ENCODE data around the gene BLNK. TPM values are rescaled to one million over a fixed set of nuclear protein-coding genes. Genes with fewer than 3 reads are reported as not detected.

The BLNK gene
- total and polyA plus RNA-seq, 9 of the 15 experiments (the other 6 are each of a cell fraction or from before 2014, with no cell fraction given): not detected

DNA sequence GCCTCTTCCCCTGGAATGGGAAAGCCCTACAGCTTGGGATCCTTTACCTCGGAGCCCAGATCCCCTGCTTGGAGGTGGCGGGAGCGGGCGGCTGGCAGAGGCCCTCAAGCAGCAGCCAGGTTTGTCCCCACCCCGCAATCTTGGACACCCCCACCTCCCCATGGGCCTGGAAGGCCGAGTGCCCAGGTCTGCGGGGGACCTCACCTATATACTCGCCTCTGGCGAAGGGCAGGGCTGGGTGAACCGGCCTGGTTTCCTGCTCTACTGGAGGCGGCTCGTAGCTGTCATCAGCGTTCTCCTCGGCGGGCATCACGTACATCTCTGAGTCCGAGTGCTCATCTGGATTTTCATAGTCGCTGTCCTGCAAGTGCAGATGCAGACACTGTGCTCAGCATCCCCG is 44.2 kb downstream of the BLNK start:
- H3K4me2 ChIP-seq (ENCODE audit: insufficient read depth, low read length): no peak overlapping the region
- no peaks in the 10 kb centered on the region for H4K20me1 ChIP-seq (replicated peaks; ENCODE audit: control insufficient read depth, insufficient read depth, low read length)
- no peaks in the 10 kb centered on the region for H3K9me3 ChIP-seq (replicated peaks; ENCODE audit: control insufficient read depth, insufficient read depth, low read depth, low read length)
- H3K9ac ChIP-seq (ENCODE audit: insufficient read depth in 1 of 2, low read depth in 2 of 2, low read length in 2 of 2): peak overlapping the region in 1 of 2 experiments; percentile 45; a peak in 2 of 4 replicates
- H3K27ac ChIP-seq (ENCODE audit: extremely low read depth, low read depth, low read length): no peak overlapping the region
- in situ Hi-C loops (cut with MboI): no loop called here
- intact Hi-C loops (cut with micrococcal nuclease): loop anchor here (5.0 to 10.0 kb wide), 2 partner anchors 182 to 210 kb away; partner anchors contain the start of gene CCNJ
- H3K27me3 ChIP-seq (ENCODE audit: control insufficient read depth in 2 of 2, insufficient read depth in 2 of 2, low read length in 2 of 2): peaks cover 2 to 21% of the 10 kb centered on the region in 2 experiments; a peak in 3 of 5 replicates
- WGBS (ENCODE audit: insufficient coverage, low coverage, missing lambda C conversion rate): 6% methylated on average over 6 of the region's 19 CpGs
- no peaks in the 10 kb centered on the region; a peak in 1 of 5 replicates for H3K4me1 ChIP-seq (replicated peaks in 1 of 2; ENCODE audit: control insufficient read depth in 2 of 2, insufficient read depth in 2 of 2, low read length in 2 of 2)
- BruUV-seq (replicated peaks): no TSS peak
- no peaks in the 10 kb centered on the region for H3K36me3 ChIP-seq (ENCODE audit: control insufficient read depth, insufficient read depth, low read length)
- no peak overlapping the region for H3K4me3 ChIP-seq
- ChIA-PET CTCF (ENCODE audit: low intra/inter-chr PET ratio) (no interaction called here), POLR2A (interaction anchor here (0.8 kb wide), 1 partner anchor 458 kb away, joined by 3 read pairs; no protein-coding TSS in a partner anchor)
- ATAC-seq: no peak
- H3K9me1 ChIP-seq (ENCODE audit: control insufficient read depth, insufficient read depth, low read length): no peaks in the 10 kb centered on the region
- no peak for DNase-seq (ENCODE audit: extremely low read depth in 1 of 4, low spot score in 3 of 4)
- no peaks in the 10 kb centered on the region for H3K79me2 ChIP-seq (ENCODE audit: control insufficient read depth, insufficient read depth, low read length)
- TF ChIP-seq DMBX1 (CRISPR knock-in tag; IDR thresholded peaks at IDR 0.05; ENCODE audit: borderline replicate concordance) (no peak), ZNF134 (CRISPR knock-in tag; conservative IDR thresholded peaks at IDR 0.05) (no peak)
- FAIRE-seq: no peak
- H2AFZ ChIP-seq (ENCODE audit: low read depth, low read length): no peak overlapping the region

GRCh38 chr10:96225119-96225518 is 46.2 kb downstream of the BLNK start:
- Histone ChIP-seq H3K4me3 (no peak overlapping the region), H3K9ac (ENCODE audit: insufficient read depth in 1 of 2, low read depth in 2 of 2, low read length in 2 of 2) (no peak overlapping the region), H3K4me1 (replicated peaks in 1 of 2; ENCODE audit: control insufficient read depth in 2 of 2, insufficient read depth in 2 of 2, low read length in 2 of 2) (no peaks in the 10 kb centered on the region; a peak in 1 of 5 replicates), H3K4me2 (ENCODE audit: insufficient read depth, low read length) (no peak overlapping the region), H3K9me3 (replicated peaks; ENCODE audit: control insufficient read depth, insufficient read depth, low read depth, low read length) (no peaks in the 10 kb centered on the region), H4K20me1 (replicated peaks; ENCODE audit: control insufficient read depth, insufficient read depth, low read length) (no peaks in the 10 kb centered on the region), H3K79me2 (ENCODE audit: control insufficient read depth, insufficient read depth, low read length) (no peaks in the 10 kb centered on the region), H3K27me3 (ENCODE audit: control insufficient read depth in 2 of 2, insufficient read depth in 2 of 2, low read length in 2 of 2) (peaks cover 2 to 21% of the 10 kb centered on the region in 2 experiments; a peak in 3 of 5 replicates), H3K36me3 (ENCODE audit: control insufficient read depth, insufficient read depth, low read length) (no peaks in the 10 kb centered on the region), H3K27ac (ENCODE audit: extremely low read depth, low read depth, low read length) (no peak overlapping the region), H3K9me1 (ENCODE audit: control insufficient read depth, insufficient read depth, low read length) (no peaks in the 10 kb centered on the region), H2AFZ (ENCODE audit: low read depth, low read length) (no peak overlapping the region)
- no peak for DNase-seq (ENCODE audit: extremely low read depth in 1 of 4, low spot score in 3 of 4)
- no TSS peak for BruUV-seq (replicated peaks)
- intact Hi-C loops (cut with micrococcal nuclease): loop anchor here (5.0 to 10.0 kb wide), 2 partner anchors 180 to 208 kb away; partner anchors contain the start of gene CCNJ
- WGBS (ENCODE audit: insufficient coverage, low coverage, missing lambda C conversion rate): 7% methylated on average over 6 of the region's 6 CpGs
- in situ Hi-C loops (cut with MboI): no loop called here
- CTCF ChIA-PET (ENCODE audit: low intra/inter-chr PET ratio): no interaction called here
- no peak for TF ChIP-seq ATF2 (CRISPR knock-in tag; IDR thresholded peaks at IDR 0.05)
- no peak for TF ChIP-seq SMAD1 (IDR thresholded peaks at IDR 0.05; ENCODE audit: low read depth, low read length, partially characterized antibody)
- TF ChIP-seq DPF2 (IDR thresholded peaks at IDR 0.05): no peak
- no peak for TF ChIP-seq SNRNP70 (optimal IDR thresholded peaks at IDR 0.05; ENCODE audit: low read depth, low read length)
- no peak for TF ChIP-seq ZNF586 (CRISPR knock-in tag; conservative IDR thresholded peaks at IDR 0.05)
- TF ChIP-seq BRD9 (IDR thresholded peaks at IDR 0.05; ENCODE audit: low read depth, partially characterized antibody): no peak
- TF ChIP-seq HNRNPLL (IDR thresholded peaks at IDR 0.05; ENCODE audit: low read depth, low read length, poor library complexity, severe bottlenecking): no peak
- TF ChIP-seq COPS2 (conservative IDR thresholded peaks at IDR 0.05): no peak
- TF ChIP-seq ZNF57 (CRISPR knock-in tag; IDR thresholded peaks at IDR 0.05): no peak
- TF ChIP-seq IRF2 (CRISPR knock-in tag; IDR thresholded peaks at IDR 0.05): no peak
- TF ChIP-seq TCF7 (IDR thresholded peaks at IDR 0.05; ENCODE audit: borderline replicate concordance): no peak
- no peak for TF ChIP-seq KLF6 (CRISPR knock-in tag; IDR thresholded peaks at IDR 0.05; ENCODE audit: borderline replicate concordance)
- no peak for TF ChIP-seq ZKSCAN1 (IDR thresholded peaks at IDR 0.05; ENCODE audit: low read depth, low read length)
- TF ChIP-seq ZNF133 (CRISPR knock-in tag; IDR thresholded peaks at IDR 0.05): no peak
- no peak for FAIRE-seq
- POLR2A ChIA-PET: no interaction called here
- no peak for ATAC-seq

Measured in K562 (cell line).